Activated CD8-positive, alpha-beta T cell treated with anti-CD3 and anti-CD28 coated beads for 36 hours (primary cell): Measurements from ENCODE around the gene NADK2. TPM values are rescaled to one million over a fixed set of nuclear protein-coding genes. Genes with fewer than 3 reads are reported as not detected.

ENCODE experiments used
- ATAC-seq: fragments of 200-7000 bp; cut with Tn5 transposase; one replicate; pipeline ENCODE4 v1.10.0; 2021; ENCODE audit warnings: mild to moderate bottlenecking, moderate library complexity
- CTCF ChIA-PET: fragments of 350-600 bp; sonication (Branson Sonifier 250); formaldehyde crosslinking; loops from one replicate; lab custom pipeline; 2021; ENCODE audit warnings: antibody characterized with exemption; lab: Charles Lee
- POLR2A ChIA-PET: fragments of 350-600 bp; sonication (Branson Sonifier 250); formaldehyde crosslinking; loops from one replicate; lab custom pipeline; 2021; ENCODE audit warnings: antibody characterized with exemption; lab: Charles Lee
- DNase-seq: peaks from one replicate; pipeline ENCODE4 v3.0.0-alpha.2; 2020
- H3K27ac Mint-ChIP-seq: one replicate; pipeline ENCODE4 v1.8.0; 2021; ENCODE audit warnings: mild to moderate bottlenecking, mixed read lengths
- H3K27me3 Mint-ChIP-seq: one replicate; pipeline ENCODE4 v1.8.0; 2021; ENCODE audit warnings: mixed read lengths
- H3K36me3 Mint-ChIP-seq: one replicate; pipeline ENCODE4 v1.8.0; 2021; ENCODE audit warnings: low read depth, mixed read lengths
- H3K4me1 Mint-ChIP-seq: one replicate; pipeline ENCODE4 v1.8.0; 2021; ENCODE audit warnings: low read depth, mixed read lengths
- H3K4me3 Mint-ChIP-seq: one replicate; pipeline ENCODE4 v1.8.0; 2021; ENCODE audit warnings: mild to moderate bottlenecking, moderate library complexity, mixed read lengths
- H3K9me3 Mint-ChIP-seq: one replicate; pipeline ENCODE4 v1.8.0; 2021; ENCODE audit warnings: mixed read lengths
- intact Hi-C: fragments of 100-400 bp; cut with micrococcal nuclease; formaldehyde crosslinking; loops from one replicate; pipeline ENCODE4 v1.10.0; 2022
- total RNA-seq, 2 experiments: library from RNA; stranded (reverse); gene quantifications; one replicate each; pipeline ENCODE4 v1.2.3, GENCODE V29; 2021
- TF ChIP-seq, protein P1 (sequence below): fragments of 200-600 bp; IDR thresholded peaks from one replicate; pipeline ENCODE4 v1.8.0; 2022; ENCODE audit warnings: antibody characterized with exemption, mild to moderate bottlenecking

The NADK2 gene
- total RNA-seq, 2 experiments from 2014 or later = 22.7 to 25.2 TPM

DNA sequence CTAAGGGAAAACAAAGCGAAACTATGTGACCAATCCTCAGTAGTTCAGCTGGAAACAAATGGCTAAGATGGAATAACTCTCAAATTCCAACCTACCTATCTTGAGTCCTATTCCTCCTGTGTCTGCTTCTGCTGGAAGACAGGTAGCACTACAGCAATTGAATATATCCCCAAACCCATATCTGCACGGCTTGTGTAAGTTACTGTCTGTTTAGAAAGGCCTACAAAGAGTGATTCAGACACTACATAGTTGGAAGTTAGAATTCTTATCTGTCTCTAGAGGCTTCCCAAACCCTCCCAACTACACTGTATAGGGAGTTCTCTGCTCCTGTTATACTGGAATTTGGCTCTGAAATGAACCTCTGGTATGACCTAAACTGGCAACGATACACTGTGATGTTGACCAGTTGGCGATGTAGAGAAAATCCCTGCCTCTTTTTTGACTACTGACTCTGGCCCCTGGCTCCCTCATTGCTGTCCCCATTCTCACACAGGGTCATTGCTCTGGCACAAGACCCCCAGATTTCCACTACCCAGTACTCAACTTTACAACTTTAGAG lies 22.6 kb upstream of the NADK2 start:
- POLR2A ChIA-PET = no interaction called here
- Mint-ChIP-seq H3K9me3 (no peaks in the 10 kb centered on the region), H3K27me3 (peaks cover 14% of the 10 kb centered on the region), H3K36me3 (no peaks in the 10 kb centered on the region), H3K4me1 (no peaks in the 10 kb centered on the region), H3K27ac (no peak overlapping the region), H3K4me3 (no peak overlapping the region)
- intact Hi-C loops = loop anchor here (2.0 to 10.0 kb wide), 2 partner anchors 41 to 241 kb away; no protein-coding TSS in a partner anchor
- DNase-seq (no peak), ATAC-seq (no peak)
- CTCF ChIA-PET = interaction anchor here (0.8 to 3.1 kb wide), 11 partner anchors 9 to 743 kb away, joined by 3 to 25 read pairs (median 6); partner anchors contain the start of gene RANBP3L
- TF ChIP-seq, protein P1, sequence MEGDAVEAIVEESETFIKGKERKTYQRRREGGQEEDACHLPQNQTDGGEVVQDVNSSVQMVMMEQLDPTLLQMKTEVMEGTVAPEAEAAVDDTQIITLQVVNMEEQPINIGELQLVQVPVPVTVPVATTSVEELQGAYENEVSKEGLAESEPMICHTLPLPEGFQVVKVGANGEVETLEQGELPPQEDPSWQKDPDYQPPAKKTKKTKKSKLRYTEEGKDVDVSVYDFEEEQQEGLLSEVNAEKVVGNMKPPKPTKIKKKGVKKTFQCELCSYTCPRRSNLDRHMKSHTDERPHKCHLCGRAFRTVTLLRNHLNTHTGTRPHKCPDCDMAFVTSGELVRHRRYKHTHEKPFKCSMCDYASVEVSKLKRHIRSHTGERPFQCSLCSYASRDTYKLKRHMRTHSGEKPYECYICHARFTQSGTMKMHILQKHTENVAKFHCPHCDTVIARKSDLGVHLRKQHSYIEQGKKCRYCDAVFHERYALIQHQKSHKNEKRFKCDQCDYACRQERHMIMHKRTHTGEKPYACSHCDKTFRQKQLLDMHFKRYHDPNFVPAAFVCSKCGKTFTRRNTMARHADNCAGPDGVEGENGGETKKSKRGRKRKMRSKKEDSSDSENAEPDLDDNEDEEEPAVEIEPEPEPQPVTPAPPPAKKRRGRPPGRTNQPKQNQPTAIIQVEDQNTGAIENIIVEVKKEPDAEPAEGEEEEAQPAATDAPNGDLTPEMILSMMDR = no peak

DNA sequence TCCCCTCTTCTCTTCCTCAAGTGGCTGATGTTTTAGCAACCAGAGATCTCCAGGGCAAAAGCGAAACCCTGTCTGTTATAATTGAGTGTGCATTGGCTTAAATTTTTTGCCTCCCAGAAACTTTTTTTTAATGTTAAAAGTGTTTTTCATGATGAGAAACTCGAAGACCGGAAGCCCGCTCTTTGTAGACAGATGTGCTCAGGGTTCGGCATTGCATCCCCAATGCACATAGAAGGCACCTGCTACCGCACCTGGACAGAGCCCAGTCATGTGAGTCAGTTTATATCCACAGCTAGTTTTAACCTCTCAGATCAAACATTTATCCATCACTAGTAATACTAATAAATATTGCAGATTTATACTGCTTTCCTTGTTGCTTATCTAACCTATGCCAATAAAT lies 19.5 kb upstream of the NADK2 start:
- no peak overlapping the region for H3K27ac Mint-ChIP-seq
- no peak overlapping the region for H3K4me3 Mint-ChIP-seq
- DNase-seq (no peak), ATAC-seq (no peak)
- no peaks in the 10 kb centered on the region for H3K4me1 Mint-ChIP-seq
- ChIA-PET CTCF (no interaction called here), POLR2A (no interaction called here)
- peaks cover 25% of the 10 kb centered on the region for H3K27me3 Mint-ChIP-seq
- no peaks in the 10 kb centered on the region for H3K36me3 Mint-ChIP-seq
- TF ChIP-seq, protein P1 = no peak
- H3K9me3 Mint-ChIP-seq = no peaks in the 10 kb centered on the region
- intact Hi-C loops = loop anchor here (10.0 kb wide), 1 partner anchor 244 kb away; no protein-coding TSS in a partner anchor

DNA sequence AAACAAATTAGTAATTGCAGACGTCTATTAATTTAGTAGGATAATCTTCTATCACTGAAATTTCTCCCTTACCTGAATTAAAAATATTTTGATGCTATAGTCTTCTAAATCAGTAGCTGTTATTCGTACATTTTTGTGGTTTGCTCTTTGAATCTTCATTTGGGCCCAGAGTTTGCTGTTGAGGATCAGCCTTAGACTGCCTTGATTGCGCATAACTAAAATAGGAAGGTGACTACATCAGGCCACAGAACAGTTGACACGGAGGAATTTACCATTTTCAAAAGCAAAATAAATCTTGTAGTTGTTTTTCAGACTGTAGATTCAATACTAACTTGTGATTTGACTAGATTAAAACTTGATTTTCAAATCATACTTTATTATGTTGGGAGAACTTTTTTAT lies 11.8 kb upstream of the NADK2 start:
- TF ChIP-seq, protein P1 = no peak
- ChIA-PET POLR2A (no interaction called here), CTCF (interaction anchor here (0.8 to 4.2 kb wide), 3 partner anchors 12 to 53 kb away, joined by 3 to 25 read pairs (median 3); no protein-coding TSS in a partner anchor)
- no peak overlapping the region for H3K27ac Mint-ChIP-seq
- H3K4me1 Mint-ChIP-seq = no peaks in the 10 kb centered on the region
- no peaks in the 10 kb centered on the region for H3K9me3 Mint-ChIP-seq
- H3K27me3 Mint-ChIP-seq = peaks cover 9% of the 10 kb centered on the region
- intact Hi-C loops = no loop called here
- no peak for DNase-seq
- no peak for ATAC-seq
- H3K36me3 Mint-ChIP-seq = no peaks in the 10 kb centered on the region
- H3K4me3 Mint-ChIP-seq = no peak overlapping the region

DNA sequence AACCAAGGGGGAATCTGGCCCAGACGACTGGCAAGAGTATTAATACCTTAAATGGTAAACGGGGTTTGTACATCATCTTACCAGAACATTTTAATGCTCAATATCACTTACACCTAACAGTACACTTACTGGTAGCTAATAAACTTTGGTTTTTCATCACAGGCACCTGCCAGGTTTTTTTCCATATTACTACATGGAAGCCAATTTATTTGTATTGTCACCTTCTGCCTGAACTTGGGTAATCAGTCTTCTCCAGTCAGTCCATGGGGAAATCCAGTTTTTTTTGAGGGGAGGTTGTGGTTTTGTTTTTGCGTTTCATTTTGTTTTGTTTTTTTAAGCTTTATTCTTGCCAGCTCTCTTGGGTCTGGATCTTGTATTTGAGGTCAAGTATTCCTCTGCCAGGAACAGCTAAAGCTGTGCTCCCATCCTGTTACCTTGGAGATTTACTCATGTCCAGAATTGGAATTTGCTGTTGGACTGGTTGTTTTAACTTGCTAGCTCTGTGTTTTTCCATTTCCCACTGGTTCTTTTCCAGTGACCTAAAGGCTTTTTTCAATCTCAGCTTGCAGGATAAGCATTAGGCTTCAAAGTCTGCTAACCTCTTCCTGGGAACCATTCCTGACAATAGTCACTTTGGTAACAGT lies 11.1 kb upstream of the NADK2 start:
- DNase-seq (no peak), ATAC-seq (no peak)
- Mint-ChIP-seq H3K36me3 (no peaks in the 10 kb centered on the region), H3K27me3 (peaks cover 5% of the 10 kb centered on the region), H3K9me3 (no peaks in the 10 kb centered on the region), H3K4me1 (no peaks in the 10 kb centered on the region), H3K4me3 (no peak overlapping the region), H3K27ac (no peak overlapping the region)
- TF ChIP-seq, protein P1 = no peak
- ChIA-PET POLR2A (no interaction called here), CTCF (interaction anchor here (0.8 to 4.2 kb wide), 4 partner anchors 9 to 53 kb away, joined by 3 to 25 read pairs (median 3); no protein-coding TSS in a partner anchor)
- intact Hi-C loops = no loop called here

DNA sequence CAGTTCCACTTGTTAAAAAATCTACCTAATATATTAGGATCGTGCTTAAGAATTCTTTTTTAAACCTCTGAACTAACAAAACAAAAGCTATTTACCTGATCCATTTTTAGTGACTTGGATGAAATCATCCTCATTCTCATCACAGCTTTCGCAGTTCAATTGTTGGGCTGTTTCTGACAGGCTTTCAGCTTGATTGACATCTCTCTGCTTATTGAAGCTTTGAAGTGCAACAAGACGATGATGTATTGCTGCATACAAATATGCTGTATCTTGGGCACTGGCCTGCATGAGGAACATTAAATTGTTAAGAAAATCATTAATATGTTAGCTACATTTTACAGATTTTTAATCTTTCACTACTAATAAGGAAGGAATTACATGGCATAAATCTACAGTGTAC lies 9.5 kb upstream of the NADK2 start:
- intact Hi-C loops = no loop called here
- no peaks in the 10 kb centered on the region for H3K36me3 Mint-ChIP-seq
- H3K4me1 Mint-ChIP-seq = no peaks in the 10 kb centered on the region
- DNase-seq (no peak), ATAC-seq (no peak)
- ChIA-PET CTCF (interaction anchor here (1.2 to 4.2 kb wide), 3 partner anchors 9 to 445 kb away, joined by 3 to 25 read pairs (median 7); partner anchors contain the start of gene NADK2), POLR2A (no interaction called here)
- no peaks in the 10 kb centered on the region for H3K9me3 Mint-ChIP-seq
- TF ChIP-seq, protein P1 = no peak
- H3K27ac Mint-ChIP-seq = no peak overlapping the region
- peaks cover 2% of the 10 kb centered on the region for H3K27me3 Mint-ChIP-seq
- H3K4me3 Mint-ChIP-seq = no peak overlapping the region
